PC-3 (cell line): ENCODE data around the gene SOAT2. TPM values are rescaled to one million over a fixed set of nuclear protein-coding genes. Genes with fewer than 3 reads are reported as not detected.

Experiments
- ATAC-seq: fragments of 200-7000 bp; cut with Tn5 transposase; 2 replicates; pipeline ENCODE4 v1.9.1; 2020; ENCODE audit warnings: mild to moderate bottlenecking, moderate library complexity
- BruUV-seq: library from RNA; stranded (reverse); fragments of 400-500 nt; replicated peaks from 2 replicates; lab custom pipeline; 2021; lab: Mats Ljungman, UMichigan
- CTCF ChIA-PET: fragments of 300-600 bp; sonication (Branson Sonifier 250); formaldehyde crosslinking; loops from one replicate; lab custom pipeline; 2022; ENCODE audit warnings: antibody characterized with exemption; lab: Charles Lee
- POLR2A ChIA-PET: fragments of 300-600 bp; sonication (Branson Sonifier 250); formaldehyde crosslinking; loops from one replicate; lab custom pipeline; 2022; ENCODE audit warnings: antibody characterized with exemption; ENCODE audit not compliant: unreplicated experiment; lab: Charles Lee
- DNase-seq: peaks from one replicate; pipeline ENCODE4 v3.0.0-alpha.2; 2015
- H2AFZ ChIP-seq: fragments of 300-600 bp; sonication (generic); 2 replicates; pipeline ENCODE4 v1.6.0; 2016; ENCODE audit warnings: antibody characterized with exemption, low read length
- H3F3A ChIP-seq: fragments of 300-600 bp; sonication (generic); one replicate; pipeline ENCODE4 v1.6.0; 2017; ENCODE audit warnings: antibody characterized with exemption, low read length, control low read depth, mild to moderate bottlenecking; ENCODE audit not compliant: unreplicated experiment
- H3K27ac ChIP-seq: fragments of 300-600 bp; sonication (generic); 2 replicates; pipeline ENCODE4 v1.5.1; 2016; ENCODE audit warnings: mild to moderate bottlenecking, low read length
- H3K27me3 ChIP-seq: fragments of 300-600 bp; sonication (generic); 2 replicates; pipeline ENCODE4 v1.6.1; 2016; ENCODE audit warnings: low read length, mixed read lengths
- H3K36me3 ChIP-seq: fragments of 300-600 bp; sonication (generic); 2 replicates; pipeline ENCODE4 v1.6.1; 2016; ENCODE audit warnings: low read depth, mixed run types, low read length, mixed read lengths
- H3K4me1 ChIP-seq: fragments of 300-600 bp; sonication (generic); 2 replicates; pipeline ENCODE4 v1.5.1; 2016; ENCODE audit warnings: low read length; ENCODE audit not compliant: insufficient read depth
- H3K4me2 ChIP-seq: fragments of 300-600 bp; sonication (generic); 2 replicates; pipeline ENCODE4 v1.6.0; 2016; ENCODE audit warnings: low read length
- H3K4me3 ChIP-seq: fragments of 300-600 bp; sonication (generic); 2 replicates; pipeline ENCODE4 v1.5.1; 2016; ENCODE audit warnings: mild to moderate bottlenecking, low read length, mixed read lengths
- H3K79me2 ChIP-seq: fragments of 300-600 bp; sonication (generic); 2 replicates; pipeline ENCODE4 v1.6.1; 2017; ENCODE audit warnings: low read length, mixed read lengths
- H3K9ac ChIP-seq: fragments of 300-600 bp; sonication (generic); 2 replicates; pipeline ENCODE4 v1.6.0; 2016; ENCODE audit warnings: mild to moderate bottlenecking, low read length
- H3K9me2 ChIP-seq: fragments of 300-600 bp; sonication (generic); replicated peaks from 2 replicates; pipeline ENCODE4 v1.6.1; 2016; ENCODE audit warnings: mixed run types, low read length, mixed read lengths
- H3K9me3 ChIP-seq: fragments of 300-600 bp; sonication (generic); 2 replicates; pipeline ENCODE4 v1.6.1; 2016; ENCODE audit warnings: low read length, mixed read lengths
- H4K20me1 ChIP-seq: fragments of 300-600 bp; sonication (generic); 2 replicates; pipeline ENCODE4 v1.6.1; 2016; ENCODE audit warnings: low read length, mixed read lengths
- EZH2 ChIP-seq: fragments of 300-600 bp; sonication (generic); IDR thresholded peaks from one replicate; pipeline ENCODE4 v1.6.1; 2017; ENCODE audit warnings: antibody characterized with exemption, mild to moderate bottlenecking, low read length; ENCODE audit not compliant: unreplicated experiment
- EZH2phosphoT487 ChIP-seq: fragments of 300-600 bp; sonication (generic); IDR thresholded peaks from 2 replicates; pipeline ENCODE4 v1.6.1; 2018; ENCODE audit warnings: mild to moderate bottlenecking, antibody characterized with exemption, low read length, borderline replicate concordance
- intact Hi-C: fragments of 100-400 bp; cut with micrococcal nuclease; formaldehyde crosslinking; loops from 2 replicates; pipeline ENCODE4 v1.9.0; 2023
- total RNA-seq: library from RNA; depleted of rRNA; stranded (reverse); fragments of >200 nt; gene quantifications from 2 replicates; pipeline ENCODE4 v1.2.3, GENCODE V29; 2014
- TF ChIP-seq, protein P1 (sequence below): fragments of 300-600 bp; sonication (generic); conservative IDR thresholded peaks from 2 replicates; pipeline ENCODE4 v1.5.1; 2017; ENCODE audit warnings: antibody characterized with exemption, low read depth, mild to moderate bottlenecking, low read length

Gene SOAT2
- total RNA-seq, 1 experiment from 2014 or later = 0.07 TPM

DNA sequence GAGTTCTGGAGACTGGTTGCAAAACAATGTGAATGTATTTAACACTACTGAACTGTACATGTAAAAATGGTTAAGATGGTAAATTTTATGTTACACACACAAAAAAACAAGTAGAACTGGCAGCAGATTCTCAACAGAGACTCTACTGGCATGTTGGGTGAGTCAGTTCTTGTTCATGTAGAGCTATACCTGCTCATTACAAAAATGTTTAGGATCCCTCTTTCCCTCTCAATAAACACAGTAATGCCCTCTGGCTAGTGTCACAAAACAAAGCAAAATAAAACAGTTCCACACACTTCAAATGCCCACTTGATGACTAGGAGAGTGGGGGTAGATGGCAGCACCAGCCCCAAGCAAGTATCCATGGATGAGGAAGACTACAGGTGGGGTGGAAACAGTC, 63.6 kb downstream of the SOAT2 start:
- intact Hi-C loops = no loop called here
- Histone ChIP-seq H3F3A (no peaks in the 10 kb centered on the region), H3K9me3 (no peaks in the 10 kb centered on the region), H3K4me3 (no peak overlapping the region), H3K9ac (no peak overlapping the region), H3K4me2 (no peak overlapping the region), H3K4me1 (peaks cover 17% of the 10 kb centered on the region), H3K27ac (no peak overlapping the region), H4K20me1 (no peaks in the 10 kb centered on the region), H3K27me3 (no peaks in the 10 kb centered on the region), H2AFZ (no peak overlapping the region), H3K79me2 (no peaks in the 10 kb centered on the region), H3K36me3 (no peaks in the 10 kb centered on the region), H3K9me2 (no peaks in the 10 kb centered on the region)
- ATAC-seq (peak; percentile 58), DNase-seq (peak; percentile 66)
- TF ChIP-seq EZH2 = no peak
- TF ChIP-seq, protein P1, sequence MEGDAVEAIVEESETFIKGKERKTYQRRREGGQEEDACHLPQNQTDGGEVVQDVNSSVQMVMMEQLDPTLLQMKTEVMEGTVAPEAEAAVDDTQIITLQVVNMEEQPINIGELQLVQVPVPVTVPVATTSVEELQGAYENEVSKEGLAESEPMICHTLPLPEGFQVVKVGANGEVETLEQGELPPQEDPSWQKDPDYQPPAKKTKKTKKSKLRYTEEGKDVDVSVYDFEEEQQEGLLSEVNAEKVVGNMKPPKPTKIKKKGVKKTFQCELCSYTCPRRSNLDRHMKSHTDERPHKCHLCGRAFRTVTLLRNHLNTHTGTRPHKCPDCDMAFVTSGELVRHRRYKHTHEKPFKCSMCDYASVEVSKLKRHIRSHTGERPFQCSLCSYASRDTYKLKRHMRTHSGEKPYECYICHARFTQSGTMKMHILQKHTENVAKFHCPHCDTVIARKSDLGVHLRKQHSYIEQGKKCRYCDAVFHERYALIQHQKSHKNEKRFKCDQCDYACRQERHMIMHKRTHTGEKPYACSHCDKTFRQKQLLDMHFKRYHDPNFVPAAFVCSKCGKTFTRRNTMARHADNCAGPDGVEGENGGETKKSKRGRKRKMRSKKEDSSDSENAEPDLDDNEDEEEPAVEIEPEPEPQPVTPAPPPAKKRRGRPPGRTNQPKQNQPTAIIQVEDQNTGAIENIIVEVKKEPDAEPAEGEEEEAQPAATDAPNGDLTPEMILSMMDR = no peak
- no peak for TF ChIP-seq EZH2phosphoT487
- POLR2A ChIA-PET = no interaction called here
- BruUV-seq = no TSS peak
- CTCF ChIA-PET = interaction anchor here (0.6 kb wide), 2 partner anchors 101 to 129 kb away, joined by 3 to 4 read pairs; partner anchors contain the start of gene PFDN5

DNA sequence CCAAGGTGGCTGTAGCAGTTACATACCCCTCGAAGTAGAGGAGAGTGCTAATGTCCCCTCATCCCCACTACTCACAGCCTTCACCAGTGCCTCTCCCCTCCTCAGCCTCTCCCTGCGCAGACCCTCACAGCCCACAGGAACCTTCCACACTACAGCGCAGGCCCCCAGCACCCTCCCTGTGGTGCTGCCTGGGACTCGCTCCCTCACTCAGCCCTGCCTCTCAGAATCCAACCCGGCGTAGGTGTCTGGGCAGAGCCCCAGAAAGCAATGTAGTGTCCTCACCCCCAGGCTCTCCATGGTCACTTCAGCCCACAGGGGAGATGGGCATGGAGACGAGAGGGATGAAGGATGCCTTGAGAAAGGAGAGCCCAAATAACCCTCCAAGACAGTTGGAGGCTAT, 66.4 kb downstream of the SOAT2 start:
- no peak overlapping the region for H3K4me3 ChIP-seq
- no peaks in the 10 kb centered on the region for H3F3A ChIP-seq
- TF ChIP-seq EZH2 = no peak
- no peak for TF ChIP-seq EZH2phosphoT487
- TF ChIP-seq, protein P1 = no peak
- POLR2A ChIA-PET = no interaction called here
- H2AFZ ChIP-seq = no peak overlapping the region
- no peaks in the 10 kb centered on the region for H3K9me3 ChIP-seq
- H3K79me2 ChIP-seq = no peaks in the 10 kb centered on the region
- intact Hi-C loops = loop anchor here (10.0 kb wide), 1 partner anchor 105 kb away; no protein-coding TSS in a partner anchor
- H3K4me1 ChIP-seq = peaks cover 40% of the 10 kb centered on the region
- DNase-seq (no peak), ATAC-seq (no peak)
- H3K9me2 ChIP-seq = no peaks in the 10 kb centered on the region
- no peak overlapping the region for H3K4me2 ChIP-seq
- H3K9ac ChIP-seq = no peak overlapping the region
- no peak overlapping the region for H3K27ac ChIP-seq
- no peaks in the 10 kb centered on the region for H4K20me1 ChIP-seq
- H3K36me3 ChIP-seq = no peaks in the 10 kb centered on the region
- no TSS peak for BruUV-seq
- CTCF ChIA-PET = no interaction called here
- H3K27me3 ChIP-seq = no peaks in the 10 kb centered on the region

DNA sequence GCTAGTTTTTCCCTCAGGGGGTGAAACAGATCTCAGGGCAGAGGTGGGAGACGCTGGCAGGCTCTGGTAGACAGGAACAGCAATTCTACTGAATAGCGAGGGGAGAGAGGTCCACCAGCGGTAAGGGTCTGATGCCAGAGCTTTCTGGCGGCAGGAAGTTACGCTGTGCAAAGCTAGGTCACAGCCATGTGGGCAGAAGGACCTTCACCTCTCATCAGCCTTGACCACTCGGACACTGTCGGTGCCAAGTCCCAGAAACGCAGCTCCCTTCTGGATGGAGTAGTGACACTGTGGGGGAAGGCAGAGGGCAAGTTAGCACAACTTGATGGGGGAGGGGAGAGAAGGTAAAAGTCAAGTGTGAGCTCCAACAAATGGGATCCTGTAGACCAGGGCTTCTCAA, 66.9 kb downstream of the SOAT2 start:
- no TSS peak for BruUV-seq
- no peaks in the 10 kb centered on the region for H3K36me3 ChIP-seq
- no peaks in the 10 kb centered on the region for H4K20me1 ChIP-seq
- H3K79me2 ChIP-seq = no peaks in the 10 kb centered on the region
- H3K9me2 ChIP-seq = no peaks in the 10 kb centered on the region
- no peak for DNase-seq
- no peak overlapping the region for H3K4me3 ChIP-seq
- H3K9ac ChIP-seq = no peak overlapping the region
- H3K4me2 ChIP-seq = no peak overlapping the region
- peaks cover under 1% of the 10 kb centered on the region for H3F3A ChIP-seq
- H3K4me1 ChIP-seq = peaks cover 45% of the 10 kb centered on the region
- H3K9me3 ChIP-seq = no peaks in the 10 kb centered on the region
- TF ChIP-seq EZH2phosphoT487 = no peak
- TF ChIP-seq, protein P1 = no peak
- no peak for TF ChIP-seq EZH2
- no peak overlapping the region for H3K27ac ChIP-seq
- no peaks in the 10 kb centered on the region for H3K27me3 ChIP-seq
- CTCF ChIA-PET = no interaction called here
- POLR2A ChIA-PET = no interaction called here
- no peak overlapping the region for H2AFZ ChIP-seq
- intact Hi-C loops = loop anchor here (10.0 kb wide), 1 partner anchor 105 kb away; no protein-coding TSS in a partner anchor
- ATAC-seq = no peak
